ENCODE results near the gene ETS1.
"Not testable (repeated sequence)": the region's sequence is repeated elsewhere in the genome, so short reads cannot be mapped to it uniquely, and the experiment has no call there.

ETS1 gene

DNA sequence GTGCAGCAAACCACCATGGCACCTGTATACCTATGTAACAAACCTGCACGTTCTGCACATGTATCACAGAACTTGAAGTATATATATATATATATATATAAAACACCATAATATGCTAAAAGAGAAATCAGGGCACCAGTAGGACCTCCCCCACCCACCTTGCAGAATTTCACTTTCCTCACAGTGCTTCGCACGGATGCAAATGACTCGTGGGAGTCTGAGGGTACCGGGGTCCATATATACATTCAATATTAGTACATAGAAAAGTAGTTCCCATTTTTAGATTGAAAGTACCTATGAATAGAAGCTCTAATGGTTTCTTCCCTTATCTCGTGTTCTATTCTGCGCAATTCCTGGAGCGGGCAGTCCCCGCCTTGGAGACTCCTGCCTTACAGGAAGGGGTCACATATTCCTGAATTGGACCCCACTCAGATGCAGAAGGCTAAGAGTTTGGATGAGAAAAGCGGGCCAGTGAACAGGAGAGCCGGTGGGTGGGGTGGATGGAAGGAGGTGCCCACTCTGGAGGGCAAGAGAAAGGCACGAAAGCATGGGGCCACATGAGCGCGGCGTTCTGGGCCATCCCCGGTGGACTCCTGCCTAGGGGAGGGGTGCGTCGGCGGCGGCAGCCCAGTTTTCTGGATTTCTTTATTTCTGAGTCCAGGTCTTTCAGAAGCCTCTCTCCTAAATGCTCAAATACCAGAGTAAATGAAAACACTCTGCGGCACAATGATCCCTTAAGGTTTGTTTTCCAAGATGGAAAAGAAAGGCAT, 136.3 kb downstream of the ETS1 start:
- DNase-seq, result no peak
- H3K36me3 ChIP-seq, result no peaks in the 10 kb centered on the region
- no peaks in the 10 kb centered on the region for H3K27me3 ChIP-seq (ENCODE audit: insufficient read depth, low read depth, severe bottlenecking)
- H3K4me3 ChIP-seq (ENCODE audit: low read depth, low read length), result no peak overlapping the region
- H3K27ac ChIP-seq, result no peak overlapping the region
- no peaks in the 10 kb centered on the region for H3K9me3 ChIP-seq (ENCODE audit: severe bottlenecking)
- TF ChIP-seq, protein P1, sequence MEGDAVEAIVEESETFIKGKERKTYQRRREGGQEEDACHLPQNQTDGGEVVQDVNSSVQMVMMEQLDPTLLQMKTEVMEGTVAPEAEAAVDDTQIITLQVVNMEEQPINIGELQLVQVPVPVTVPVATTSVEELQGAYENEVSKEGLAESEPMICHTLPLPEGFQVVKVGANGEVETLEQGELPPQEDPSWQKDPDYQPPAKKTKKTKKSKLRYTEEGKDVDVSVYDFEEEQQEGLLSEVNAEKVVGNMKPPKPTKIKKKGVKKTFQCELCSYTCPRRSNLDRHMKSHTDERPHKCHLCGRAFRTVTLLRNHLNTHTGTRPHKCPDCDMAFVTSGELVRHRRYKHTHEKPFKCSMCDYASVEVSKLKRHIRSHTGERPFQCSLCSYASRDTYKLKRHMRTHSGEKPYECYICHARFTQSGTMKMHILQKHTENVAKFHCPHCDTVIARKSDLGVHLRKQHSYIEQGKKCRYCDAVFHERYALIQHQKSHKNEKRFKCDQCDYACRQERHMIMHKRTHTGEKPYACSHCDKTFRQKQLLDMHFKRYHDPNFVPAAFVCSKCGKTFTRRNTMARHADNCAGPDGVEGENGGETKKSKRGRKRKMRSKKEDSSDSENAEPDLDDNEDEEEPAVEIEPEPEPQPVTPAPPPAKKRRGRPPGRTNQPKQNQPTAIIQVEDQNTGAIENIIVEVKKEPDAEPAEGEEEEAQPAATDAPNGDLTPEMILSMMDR (IDR thresholded peaks at IDR 0.05; ENCODE audit: low read depth, low read length), result no peak

DNA sequence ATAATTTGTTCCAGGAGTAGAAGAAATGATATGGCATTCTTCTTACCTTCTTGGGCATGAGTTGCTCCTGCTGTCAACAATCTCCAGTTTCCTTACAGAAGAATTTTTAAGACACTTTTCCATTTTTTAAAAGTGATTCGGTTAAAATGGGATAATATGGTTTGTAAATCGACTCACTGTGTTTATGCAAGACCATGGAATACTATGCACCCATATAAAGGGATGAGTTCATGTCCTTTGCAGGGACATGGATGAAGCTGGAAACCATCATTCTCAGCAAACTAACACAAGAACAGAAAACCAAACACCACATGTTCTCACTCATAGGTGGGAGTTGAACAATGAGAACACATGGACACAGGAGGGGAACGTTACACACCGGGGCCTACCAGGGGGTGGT, 136.9 kb downstream of the ETS1 start:
- not testable (repeated sequence) for H3K27ac ChIP-seq; H3K4me3 ChIP-seq (ENCODE audit: low read depth, low read length); H3K27me3 ChIP-seq (ENCODE audit: insufficient read depth, low read depth, severe bottlenecking); DNase-seq; H3K36me3 ChIP-seq; H3K9me3 ChIP-seq (ENCODE audit: severe bottlenecking)

DNA sequence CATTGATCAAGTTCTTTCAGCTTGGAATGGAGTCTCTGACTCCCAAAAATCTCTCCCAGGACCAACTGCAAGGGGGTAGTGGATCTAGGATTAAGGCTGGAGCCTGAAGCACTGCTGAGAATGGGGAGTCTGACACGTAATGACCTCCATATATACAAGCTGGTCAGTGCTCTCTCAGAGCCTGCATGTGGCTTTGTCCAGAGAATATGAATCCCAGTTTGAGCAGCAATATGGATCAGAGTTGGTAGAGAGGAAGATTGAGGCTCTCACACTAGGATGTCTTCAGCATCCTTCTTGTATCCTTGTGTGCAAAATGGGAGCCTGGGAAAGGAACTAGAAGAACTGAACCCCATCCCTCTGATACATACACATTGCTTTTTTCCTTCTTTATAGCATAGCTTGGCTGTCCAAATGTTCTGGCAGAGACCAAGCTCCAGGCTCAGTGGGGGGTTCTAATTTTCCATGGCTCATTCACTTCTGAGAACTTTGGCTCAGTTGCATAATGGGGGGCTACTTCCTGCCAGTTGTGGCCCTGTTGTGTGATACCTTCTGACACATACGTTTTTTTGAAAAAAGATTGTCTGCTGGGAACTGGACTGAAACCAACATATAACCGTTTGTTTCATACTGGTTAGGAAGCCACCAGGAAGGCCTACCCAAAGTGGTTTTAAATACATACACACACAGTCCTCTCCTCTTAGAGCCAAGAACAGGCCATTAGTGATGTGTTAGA, 138.2 kb downstream of the ETS1 start:
- Histone ChIP-seq H3K4me3 (ENCODE audit: low read depth, low read length) (no peak overlapping the region), H3K9me3 (ENCODE audit: severe bottlenecking) (no peaks in the 10 kb centered on the region), H3K36me3 (no peaks in the 10 kb centered on the region), H3K27ac (no peak overlapping the region), H3K27me3 (ENCODE audit: insufficient read depth, low read depth, severe bottlenecking) (no peaks in the 10 kb centered on the region)
- no peak for DNase-seq
- TF ChIP-seq, protein P1 (IDR thresholded peaks at IDR 0.05; ENCODE audit: low read depth, low read length), result no peak

DNA sequence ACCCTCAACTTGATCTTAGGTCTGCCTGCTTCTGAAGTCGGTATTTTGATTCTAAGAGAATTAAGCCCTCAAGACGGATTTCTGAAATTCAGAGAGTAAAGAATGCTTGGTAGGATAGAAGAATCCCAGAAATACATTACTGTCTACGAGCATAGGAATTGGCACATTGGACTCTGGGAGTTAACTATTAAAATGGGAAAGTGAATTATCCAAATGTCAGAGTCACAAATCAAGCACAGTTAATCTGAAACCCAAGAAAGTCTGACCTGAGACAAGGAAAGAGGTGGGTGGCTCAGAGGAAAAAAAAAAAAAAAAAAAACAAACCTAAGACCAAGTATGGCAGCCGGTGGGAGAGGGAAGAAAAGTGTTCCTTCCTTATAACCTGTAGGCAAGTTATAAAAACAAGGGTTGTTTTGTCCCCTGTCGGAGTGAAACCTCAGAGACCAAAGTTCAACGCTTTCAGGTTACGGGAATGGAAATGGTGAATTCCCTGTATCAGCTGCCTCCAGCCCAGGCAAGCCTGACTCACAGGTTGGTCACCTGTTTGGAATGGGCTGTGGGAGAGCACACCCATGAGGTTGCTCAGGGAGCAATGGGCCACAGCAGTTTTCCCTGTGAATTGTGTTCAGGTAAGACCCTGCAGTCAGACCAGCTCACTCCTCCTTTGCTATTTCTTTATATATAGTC, 139.0 kb downstream of the ETS1 start:
- no peak overlapping the region for H3K27ac ChIP-seq

DNA sequence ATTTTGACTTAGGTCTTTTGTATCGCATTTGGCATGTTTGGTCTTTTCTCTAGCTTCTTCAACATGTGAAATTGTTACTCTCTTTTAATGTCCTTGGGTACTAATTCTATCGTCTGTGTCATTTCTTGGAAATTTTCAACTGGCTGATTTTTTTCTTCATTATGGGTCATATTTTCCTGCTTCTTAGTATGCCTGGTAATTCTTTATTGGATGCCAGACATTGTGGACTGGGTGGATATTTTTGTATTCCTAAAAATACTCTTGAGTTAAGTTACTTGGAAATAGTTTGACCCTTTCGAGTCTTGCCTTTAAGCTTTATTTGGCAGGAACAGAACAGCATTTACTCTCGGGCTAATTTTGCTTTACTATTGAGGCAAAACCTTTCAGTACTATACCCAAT, 140.1 kb downstream of the ETS1 start:
- Histone ChIP-seq H3K36me3 (no peaks in the 10 kb centered on the region), H3K9me3 (ENCODE audit: severe bottlenecking) (no peaks in the 10 kb centered on the region), H3K4me3 (ENCODE audit: low read depth, low read length) (no peak overlapping the region), H3K27ac (no peak overlapping the region), H3K27me3 (ENCODE audit: insufficient read depth, low read depth, severe bottlenecking) (no peaks in the 10 kb centered on the region)
- TF ChIP-seq, protein P1 (IDR thresholded peaks at IDR 0.05; ENCODE audit: low read depth, low read length), result no peak
- DNase-seq, result no peak

More for the DNA sequence above, 139.0 kb downstream of the ETS1 start:
- TF ChIP-seq, protein P1 (IDR thresholded peaks at IDR 0.05; ENCODE audit: low read depth, low read length), result no peak
- H3K36me3 ChIP-seq, result no peaks in the 10 kb centered on the region
- DNase-seq, result no peak
- no peaks in the 10 kb centered on the region for H3K9me3 ChIP-seq (ENCODE audit: severe bottlenecking)
- H3K27me3 ChIP-seq (ENCODE audit: insufficient read depth, low read depth, severe bottlenecking), result no peaks in the 10 kb centered on the region
- H3K4me3 ChIP-seq (ENCODE audit: low read depth, low read length), result no peak overlapping the region

DNA sequence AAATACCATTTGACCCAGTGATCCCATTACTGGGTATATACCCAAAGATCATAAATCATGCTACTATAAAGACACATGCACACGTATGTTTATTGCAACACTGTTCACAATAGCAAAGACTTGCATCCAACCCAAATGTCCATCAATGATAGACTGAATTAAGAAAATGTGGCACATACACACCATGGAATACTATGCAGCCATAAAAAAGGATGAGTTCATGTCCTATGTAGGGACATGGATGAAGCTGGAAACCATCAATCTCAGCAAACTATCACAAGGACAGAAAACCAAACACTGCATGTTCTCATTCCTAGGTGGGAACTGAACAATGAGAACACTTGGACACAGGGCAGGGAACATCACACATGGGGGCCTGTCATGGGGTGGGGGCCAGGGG, 141.4 kb downstream of the ETS1 start:
- H3K27me3 ChIP-seq (ENCODE audit: insufficient read depth, low read depth, severe bottlenecking); H3K36me3 ChIP-seq; DNase-seq; H3K9me3 ChIP-seq (ENCODE audit: severe bottlenecking); H3K4me3 ChIP-seq (ENCODE audit: low read depth, low read length); H3K27ac ChIP-seq: not testable (repeated sequence)

Data from WERI-Rb-1 (cell line).